KOPT-K1 (cell line): Measurements from ENCODE around the gene ZGPAT.
"Not testable (repeated sequence)": the region's sequence is repeated elsewhere in the genome, so short reads cannot be mapped to it uniquely, and the experiment has no call there.

Experiments
- H3K27ac ChIP-seq: fragments of 200-600 bp; sonication (generic); 2 replicates; pipeline ENCODE4 v1.5.1; 2016; ENCODE audit warnings: antibody characterized with exemption, mild to moderate bottlenecking, low read depth, low read length; ENCODE audit not compliant: poor library complexity, severe bottlenecking
- H3K36me3 ChIP-seq: fragments of 200-600 bp; sonication (generic); 2 replicates; pipeline ENCODE4 v1.5.1; 2017; ENCODE audit warnings: antibody characterized with exemption, mild to moderate bottlenecking, low read length, moderate library complexity; ENCODE audit not compliant: insufficient read depth
- H3K9me3 ChIP-seq: fragments of 200-600 bp; sonication (generic); 2 replicates; pipeline ENCODE4 v1.5.1; 2017; ENCODE audit warnings: antibody characterized with exemption, low read length, mild to moderate bottlenecking; ENCODE audit not compliant: insufficient read depth, poor library complexity, severe bottlenecking

The ZGPAT gene

DNA sequence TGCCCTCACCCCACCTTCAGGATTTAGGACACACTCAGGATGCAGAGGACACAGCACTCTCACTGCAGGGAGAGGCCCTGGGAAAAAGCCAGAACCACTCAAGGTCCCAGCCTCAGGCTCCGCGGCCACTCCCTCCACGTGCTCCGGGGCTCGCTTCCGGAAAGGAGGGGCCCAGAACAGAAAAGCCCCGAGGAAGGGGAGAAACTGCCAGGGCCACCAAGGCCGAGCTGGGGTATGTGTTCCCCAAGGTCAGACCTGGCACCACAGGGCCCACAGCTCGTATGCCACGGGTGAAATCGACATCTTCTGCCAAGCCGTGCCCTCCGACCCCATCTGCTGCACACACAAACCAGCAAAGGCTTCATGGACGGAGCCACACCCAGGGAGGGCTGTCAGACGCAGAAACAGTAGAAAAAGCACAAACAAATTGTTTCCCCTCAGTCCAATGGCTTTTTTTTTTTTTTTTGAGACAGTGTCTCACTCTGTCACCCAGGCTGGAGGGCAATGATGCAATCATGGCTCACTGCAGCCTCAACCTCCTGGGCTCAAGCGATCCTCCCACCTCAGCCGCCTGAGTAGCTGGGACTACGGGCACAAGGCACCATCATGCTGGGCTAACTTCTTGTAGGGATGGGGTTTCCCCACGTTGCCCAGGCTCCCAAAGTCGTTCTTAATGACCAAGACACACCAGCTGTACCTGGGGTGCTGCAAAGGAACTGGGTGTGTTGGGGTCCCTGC is 65.1 kb downstream of the ZGPAT start:
- H3K9me3 ChIP-seq = no peaks in the 10 kb centered on the region
- H3K36me3 ChIP-seq = no peaks in the 10 kb centered on the region
- no peak overlapping the region for H3K27ac ChIP-seq

DNA sequence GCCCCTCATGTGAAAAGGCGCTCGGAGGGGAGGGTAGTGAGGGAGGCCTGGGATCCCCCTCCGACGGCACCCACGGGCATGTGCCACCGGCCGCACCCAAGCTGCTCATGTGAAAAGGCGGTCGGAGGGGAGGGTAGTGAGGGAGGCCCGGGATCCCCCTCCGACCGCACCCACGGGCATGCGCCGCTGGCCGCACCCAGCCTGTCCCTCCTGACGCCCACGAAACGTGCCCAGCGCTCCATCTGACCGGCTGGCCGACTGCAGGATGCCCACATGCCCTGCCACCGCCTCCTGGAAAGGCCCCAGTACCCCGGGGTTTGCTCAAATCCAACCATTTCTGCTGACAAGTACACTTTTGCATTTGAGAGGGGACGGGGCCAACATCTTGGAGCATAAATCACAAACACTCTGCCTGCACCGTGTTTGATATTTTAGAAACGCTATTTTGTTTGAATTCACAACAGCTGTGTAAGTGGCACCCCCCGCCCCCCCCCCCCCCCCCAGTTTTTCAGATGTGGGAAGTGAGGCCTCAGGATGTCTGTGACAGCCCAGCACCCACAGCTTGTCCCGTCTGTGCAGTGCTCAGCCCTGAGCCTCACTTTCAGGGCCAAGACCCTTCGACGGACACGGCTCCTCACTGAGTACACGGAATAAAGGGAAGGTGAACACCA is 65.9 kb downstream of the ZGPAT start:
- H3K27ac ChIP-seq = no peak overlapping the region
- no peaks in the 10 kb centered on the region for H3K36me3 ChIP-seq
- no peaks in the 10 kb centered on the region for H3K9me3 ChIP-seq

DNA sequence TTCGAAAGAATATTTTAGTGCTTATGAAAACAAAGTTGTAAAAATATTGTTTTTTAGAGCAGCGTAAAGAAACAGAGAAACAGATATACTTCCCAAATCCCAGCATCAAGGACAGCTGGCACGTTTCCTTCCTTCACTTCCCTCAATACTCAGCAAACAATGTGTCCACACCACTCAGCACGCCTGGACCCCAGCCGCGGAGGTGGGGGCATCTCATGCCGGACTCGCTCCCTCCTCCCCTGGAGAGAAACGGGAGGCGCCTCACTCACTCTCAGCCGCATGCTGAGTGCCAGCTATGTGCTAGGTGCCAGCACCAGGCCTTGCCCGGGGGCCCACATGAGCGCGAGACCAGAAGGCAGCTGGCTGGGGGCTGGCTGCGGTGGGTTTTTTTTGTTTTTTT is 66.5 kb downstream of the ZGPAT start:
- H3K36me3 ChIP-seq = no peaks in the 10 kb centered on the region
- no peaks in the 10 kb centered on the region for H3K9me3 ChIP-seq
- H3K27ac ChIP-seq = no peak overlapping the region

DNA sequence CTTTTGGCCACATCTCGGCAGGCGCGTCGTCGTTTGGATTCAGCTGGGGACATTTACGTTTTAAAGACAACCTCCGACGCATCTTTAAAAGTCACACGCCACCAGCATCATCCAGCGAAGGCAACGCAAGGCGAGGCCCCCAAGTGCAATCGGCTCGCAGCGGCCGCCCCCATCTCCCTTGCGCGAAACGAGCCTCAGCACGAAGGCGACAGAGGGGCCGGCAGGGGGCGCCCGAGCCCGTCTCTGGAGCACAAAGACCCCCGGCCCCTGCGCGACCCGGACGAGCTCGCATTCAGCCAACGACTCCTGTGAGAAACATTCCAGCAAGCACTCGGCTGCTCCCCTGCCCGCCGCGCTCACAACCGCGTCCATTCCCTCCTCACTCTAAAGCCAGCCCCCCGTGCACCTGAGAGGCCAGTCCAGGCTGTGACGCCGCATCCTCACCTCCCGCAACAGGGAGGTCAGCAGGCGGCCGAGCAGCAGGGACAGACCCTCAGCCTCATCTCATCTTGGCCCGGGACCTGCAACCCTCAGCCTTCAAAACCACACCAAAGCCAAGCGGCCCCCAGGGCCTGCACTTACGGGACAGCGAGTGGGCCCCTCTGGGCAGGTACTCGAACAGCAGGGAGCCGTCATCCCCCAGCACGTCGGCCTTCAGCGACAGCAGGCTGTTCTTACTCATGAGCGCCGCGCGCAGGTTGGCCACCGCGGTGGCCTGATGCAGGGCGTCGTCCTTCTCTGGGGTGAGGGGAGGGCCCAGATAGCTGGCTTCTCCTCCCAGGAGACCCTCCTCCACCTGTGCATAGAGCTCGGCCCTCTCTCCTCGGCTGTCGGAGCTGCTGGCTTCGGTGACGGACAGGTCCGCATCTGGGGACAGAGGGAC is 67.5 kb downstream of the ZGPAT start:
- no peaks in the 10 kb centered on the region for H3K36me3 ChIP-seq
- H3K9me3 ChIP-seq = no peaks in the 10 kb centered on the region
- H3K27ac ChIP-seq = no peak overlapping the region

DNA sequence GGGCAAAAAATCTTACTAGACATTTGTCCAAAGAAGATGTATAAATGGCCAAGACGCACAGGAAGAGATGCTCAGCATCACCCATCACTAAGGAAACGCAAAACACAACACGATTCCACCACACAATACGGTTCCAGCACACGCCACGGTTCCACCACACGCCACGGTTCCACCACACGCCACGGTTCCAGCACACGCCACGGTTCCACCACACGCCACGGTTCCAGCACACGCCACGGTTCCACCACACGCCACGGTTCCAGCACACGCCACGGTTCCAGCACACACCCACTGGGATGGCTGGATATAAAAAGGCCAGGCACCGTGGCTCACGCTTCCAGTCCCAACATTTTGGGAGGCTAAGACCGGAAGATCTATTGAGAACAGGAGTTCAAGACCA is 69.0 kb downstream of the ZGPAT start:
- not testable (repeated sequence) for H3K36me3 ChIP-seq, H3K27ac ChIP-seq, H3K9me3 ChIP-seq

GRCh38 chr20:63777614-63778013 is 69.8 kb downstream of the ZGPAT start:
- Histone ChIP-seq H3K9me3 (no peaks in the 10 kb centered on the region), H3K27ac (no peak overlapping the region), H3K36me3 (no peaks in the 10 kb centered on the region)

DNA sequence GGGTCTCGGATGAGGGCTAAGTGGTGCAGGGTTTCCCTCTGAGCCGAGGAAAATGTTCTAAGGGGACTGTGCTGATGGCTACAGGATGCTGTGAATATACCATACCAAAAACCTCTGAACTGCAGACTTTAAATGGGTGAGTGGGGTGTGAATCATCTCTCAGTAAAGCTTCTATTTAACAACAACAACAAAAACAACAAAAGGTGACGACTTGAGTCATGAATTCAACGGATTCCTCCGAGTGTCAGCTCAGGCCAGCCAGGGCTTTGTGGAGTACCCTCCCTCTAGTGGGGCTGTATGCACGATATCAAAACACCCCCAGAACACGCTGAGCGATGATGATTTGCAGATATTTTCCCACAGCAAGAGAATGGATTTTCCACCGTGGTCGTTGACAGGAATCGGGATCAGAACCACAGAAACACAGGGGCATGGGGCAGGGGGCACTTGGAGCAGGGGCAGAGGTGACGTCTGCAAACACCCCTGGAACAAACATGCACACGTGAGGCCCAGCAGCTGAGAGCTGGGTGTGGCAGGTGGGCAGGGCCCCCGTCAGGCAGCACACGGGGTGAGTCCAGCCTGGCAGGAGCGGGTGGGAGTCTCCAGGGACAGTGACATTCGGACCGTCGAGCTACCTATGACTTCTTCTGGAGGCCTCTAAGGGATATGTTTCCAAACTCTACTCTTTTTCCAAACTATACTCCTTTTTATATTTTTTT is 70.4 kb downstream of the ZGPAT start:
- H3K9me3 ChIP-seq = no peaks in the 10 kb centered on the region
- H3K36me3 ChIP-seq = no peaks in the 10 kb centered on the region
- no peak overlapping the region for H3K27ac ChIP-seq

DNA sequence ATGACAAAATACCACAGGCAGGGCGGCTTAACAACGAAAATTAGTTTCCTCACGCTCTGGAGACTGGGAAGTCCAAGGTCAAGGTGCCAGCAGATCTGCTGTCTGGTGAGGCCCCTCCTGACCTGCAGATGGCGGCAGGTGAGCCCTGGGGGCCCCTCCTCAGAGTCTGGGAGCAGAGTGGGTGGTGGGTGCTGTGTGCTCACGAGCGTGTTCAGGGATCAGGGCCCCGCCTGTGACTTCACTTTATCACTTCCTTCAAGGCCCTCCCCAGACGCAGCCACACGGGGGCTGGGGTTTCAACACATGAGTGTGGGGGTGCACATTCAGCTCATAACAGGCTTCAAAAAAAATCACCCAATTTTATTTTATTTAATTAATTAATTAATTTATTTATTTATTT is 71.0 kb downstream of the ZGPAT start:
- no peak overlapping the region for H3K27ac ChIP-seq
- no peaks in the 10 kb centered on the region for H3K36me3 ChIP-seq
- H3K9me3 ChIP-seq = no peaks in the 10 kb centered on the region

DNA sequence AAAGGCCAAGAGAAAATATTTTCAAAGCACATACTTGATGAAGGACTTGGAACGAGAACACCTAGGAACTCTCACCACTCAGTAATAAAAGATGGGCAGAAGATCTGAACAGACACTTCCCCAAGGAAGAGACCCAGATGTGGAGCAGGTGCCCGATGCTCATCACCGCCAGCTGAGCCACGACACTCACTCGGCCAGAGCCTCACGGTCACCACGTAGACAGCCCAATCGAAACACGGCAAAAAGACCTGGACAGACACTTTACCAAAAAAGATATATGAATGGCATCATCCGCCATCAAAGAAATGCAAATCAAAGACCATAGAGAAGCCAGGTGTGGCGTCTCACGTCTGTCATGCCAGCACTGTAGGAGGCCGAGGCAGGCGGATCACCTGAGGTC is 73.3 kb downstream of the ZGPAT start:
- no peaks in the 10 kb centered on the region for H3K9me3 ChIP-seq
- H3K27ac ChIP-seq = no peak overlapping the region
- H3K36me3 ChIP-seq = no peaks in the 10 kb centered on the region

GRCh38 chr20:63782051-63782471 is 74.2 kb downstream of the ZGPAT start:
- no peak overlapping the region for H3K27ac ChIP-seq
- no peaks in the 10 kb centered on the region for H3K9me3 ChIP-seq
- H3K36me3 ChIP-seq = no peaks in the 10 kb centered on the region

DNA sequence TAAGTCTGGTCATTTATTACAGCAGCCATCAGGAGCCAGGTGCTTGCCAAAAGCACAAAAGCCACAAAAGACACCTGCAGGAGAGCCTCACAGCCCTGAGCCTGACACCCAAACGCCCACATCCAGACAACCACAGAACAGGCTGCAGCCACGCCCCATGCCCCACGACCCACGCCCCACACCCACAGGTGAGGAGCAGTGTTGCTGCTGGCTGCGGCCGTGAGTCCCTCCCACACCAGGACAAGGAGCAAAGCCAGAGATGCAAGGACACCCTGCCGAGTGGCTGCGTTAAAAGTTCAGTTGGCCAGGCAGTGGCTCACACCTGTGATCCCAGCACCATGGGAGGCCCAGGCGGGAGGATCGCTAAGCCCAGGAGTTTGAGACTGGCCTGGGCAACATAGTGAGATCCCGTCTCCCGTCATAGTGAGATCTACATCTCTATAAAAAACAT is 74.7 kb downstream of the ZGPAT start:
- Histone ChIP-seq H3K27ac (no peak overlapping the region), H3K36me3 (no peaks in the 10 kb centered on the region), H3K9me3 (no peaks in the 10 kb centered on the region)

GRCh38 chr20:63783970-63784369 is 76.1 kb downstream of the ZGPAT start:
- H3K36me3 ChIP-seq = no peaks in the 10 kb centered on the region
- H3K27ac ChIP-seq = no peak overlapping the region
- no peaks in the 10 kb centered on the region for H3K9me3 ChIP-seq

- no peaks in the 10 kb centered on the region for H3K36me3 ChIP-seq
- no peaks in the 10 kb centered on the region for H3K9me3 ChIP-seq
- no peak overlapping the region for H3K27ac ChIP-seq
These were observed 77.9 kb downstream of the ZGPAT start for GRCh38 chr20:63785691-63786131.
